Right ventricle myocardium inferior (tissue), 1 donor: ENCODE results near the gene CHST11. TPM values are rescaled to one million over a fixed set of nuclear protein-coding genes. Genes with fewer than 3 reads are reported as not detected.

Experiments used
- ATAC-seq: fragments of 200-7000 bp; cut with Tn5 transposase; one replicate; pipeline ENCODE4 v1.9.1; 2020; ENCODE audit warnings: mild to moderate bottlenecking, moderate library complexity
- DNase-seq: peaks from one replicate; pipeline ENCODE4 v3.0.0; 2021; ENCODE audit errors: missing footprints
- intact Hi-C: fragments of 100-400 bp; cut with DNase I; formaldehyde crosslinking; loops from one replicate; pipeline ENCODE4 v1.11.0; 2022
- total RNA-seq: library from RNA; stranded (reverse); fragmentation: NEBNext Ultra II Directional; extraction: Animal tissue kit (Norgen Biotek cat#: 25700); gene quantifications from one replicate; pipeline ENCODE4 v1.2.1, GENCODE V29; 2021
- donor health status: DM: no; HTN: yes; CAD: no; lungs with severe emphysema.

The CHST11 gene
- total RNA-seq, 1 donor from 2014 or later = 3.7 TPM

DNA sequence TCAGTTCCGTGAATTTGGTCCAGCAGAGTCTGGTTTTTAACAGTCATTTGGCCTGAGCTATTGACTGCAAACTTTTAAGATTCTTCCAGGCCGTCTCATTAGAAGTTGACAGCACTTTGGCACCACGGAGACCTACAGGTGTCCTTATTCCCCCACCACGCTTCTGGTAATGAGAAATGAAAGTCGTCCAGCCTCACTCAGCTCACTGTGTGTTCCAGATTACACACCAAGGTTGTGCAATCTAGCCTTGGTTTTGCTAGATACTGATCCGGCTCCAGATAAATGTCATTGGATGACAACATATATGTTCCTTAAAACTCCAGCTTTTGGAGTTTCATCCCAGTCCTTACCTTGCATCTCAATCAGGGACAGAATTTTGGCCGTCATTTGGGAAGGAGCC lies 210.4 kb downstream of the CHST11 start:
- DNase-seq = no peak
- intact Hi-C loops = loop anchor here (5.0 kb wide), 1 partner anchor 210 kb away; the partner anchor contains the start of gene CHST11
- ATAC-seq = peak; percentile 42

DNA sequence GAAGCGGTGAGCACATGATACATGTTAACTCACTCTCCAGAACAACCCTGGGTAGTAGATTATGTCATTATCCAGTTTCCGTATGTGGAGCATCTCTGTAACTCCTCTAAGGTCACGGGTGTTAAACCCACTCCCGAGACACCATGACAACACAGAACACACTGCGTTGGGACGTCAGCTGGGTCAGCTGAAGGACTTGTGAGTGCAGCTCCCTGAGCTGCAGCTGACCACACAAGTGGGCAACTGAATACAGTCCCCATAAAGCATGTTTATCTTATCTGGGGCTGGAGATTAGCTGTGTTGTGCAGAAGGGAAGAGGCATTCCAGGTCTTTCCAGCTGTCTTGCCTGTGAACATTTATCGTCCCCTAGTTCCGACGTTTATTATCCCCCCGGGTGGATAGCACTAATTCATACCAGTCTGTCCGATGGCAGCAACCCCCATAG lies 211.5 kb downstream of the CHST11 start:
- intact Hi-C loops = loop anchor here (5.0 kb wide), 1 partner anchor 211 kb away; the partner anchor contains the start of gene CHST11
- DNase-seq = peak; percentile 76
- peak; percentile 82 for ATAC-seq

DNA sequence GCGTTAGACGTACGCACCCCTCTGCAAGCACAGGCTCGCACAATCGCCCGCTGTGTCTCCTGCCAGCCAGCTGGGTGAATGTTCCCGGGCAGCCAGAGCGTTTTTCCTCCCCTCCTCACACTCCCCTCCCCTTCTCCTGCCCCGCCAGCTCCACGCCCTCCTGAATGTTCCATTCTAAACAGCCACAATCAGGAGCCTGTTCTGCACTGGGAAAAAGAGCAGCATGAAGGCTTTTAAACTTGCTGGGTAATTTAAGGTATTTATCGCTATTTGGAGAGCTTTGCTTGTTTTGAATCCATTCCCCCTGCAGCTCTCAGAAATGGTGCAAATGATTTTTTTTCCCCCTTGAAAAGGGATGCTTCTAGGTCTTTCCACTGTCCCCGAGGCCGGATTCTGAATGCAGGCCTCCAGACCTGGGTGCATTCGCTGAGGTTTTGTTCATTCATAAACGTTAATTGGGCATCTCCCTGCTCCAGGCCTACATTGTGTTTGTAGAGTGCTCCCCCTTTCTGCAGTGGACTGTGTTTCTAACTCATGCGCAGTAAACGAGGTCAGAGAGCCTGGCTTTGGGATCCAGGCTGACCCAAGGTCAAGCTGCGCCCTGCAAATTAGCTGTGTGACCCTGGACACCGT lies 212.5 kb downstream of the CHST11 start:
- ATAC-seq (peak; percentile 79), DNase-seq (peak; percentile 77)
- intact Hi-C loops = loop anchor here (5.0 kb wide), 1 partner anchor 212 kb away; the partner anchor contains the start of gene CHST11

DNA sequence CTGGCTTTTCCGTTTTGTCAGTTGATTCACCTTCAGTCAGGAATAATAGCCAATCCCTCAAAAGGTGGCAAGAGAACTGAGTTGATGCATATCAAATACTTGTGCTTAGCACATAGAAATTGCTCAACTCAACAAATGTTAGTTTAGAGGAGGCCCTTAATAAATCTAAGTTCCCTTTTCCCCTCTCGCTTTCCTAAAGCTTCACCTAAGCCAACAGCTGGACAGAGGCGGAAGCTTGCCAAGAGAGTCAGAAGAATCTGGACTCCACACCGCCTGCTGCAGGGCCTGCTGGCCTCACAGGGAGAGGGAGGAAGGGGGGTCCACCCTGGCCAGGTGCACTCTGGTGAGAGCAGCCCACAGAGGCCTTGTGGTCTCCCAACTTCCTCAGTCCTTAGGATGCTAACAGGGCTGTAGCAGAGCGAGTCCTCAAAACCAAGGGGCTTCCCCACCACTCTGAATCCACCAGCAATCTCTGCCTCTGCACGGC lies 213.1 kb downstream of the CHST11 start:
- intact Hi-C loops = loop anchor here (5.0 to 10.0 kb wide), 2 partner anchors 213 to 285 kb away; partner anchors contain the start of gene CHST11
- DNase-seq = peak; percentile 77

DNA sequence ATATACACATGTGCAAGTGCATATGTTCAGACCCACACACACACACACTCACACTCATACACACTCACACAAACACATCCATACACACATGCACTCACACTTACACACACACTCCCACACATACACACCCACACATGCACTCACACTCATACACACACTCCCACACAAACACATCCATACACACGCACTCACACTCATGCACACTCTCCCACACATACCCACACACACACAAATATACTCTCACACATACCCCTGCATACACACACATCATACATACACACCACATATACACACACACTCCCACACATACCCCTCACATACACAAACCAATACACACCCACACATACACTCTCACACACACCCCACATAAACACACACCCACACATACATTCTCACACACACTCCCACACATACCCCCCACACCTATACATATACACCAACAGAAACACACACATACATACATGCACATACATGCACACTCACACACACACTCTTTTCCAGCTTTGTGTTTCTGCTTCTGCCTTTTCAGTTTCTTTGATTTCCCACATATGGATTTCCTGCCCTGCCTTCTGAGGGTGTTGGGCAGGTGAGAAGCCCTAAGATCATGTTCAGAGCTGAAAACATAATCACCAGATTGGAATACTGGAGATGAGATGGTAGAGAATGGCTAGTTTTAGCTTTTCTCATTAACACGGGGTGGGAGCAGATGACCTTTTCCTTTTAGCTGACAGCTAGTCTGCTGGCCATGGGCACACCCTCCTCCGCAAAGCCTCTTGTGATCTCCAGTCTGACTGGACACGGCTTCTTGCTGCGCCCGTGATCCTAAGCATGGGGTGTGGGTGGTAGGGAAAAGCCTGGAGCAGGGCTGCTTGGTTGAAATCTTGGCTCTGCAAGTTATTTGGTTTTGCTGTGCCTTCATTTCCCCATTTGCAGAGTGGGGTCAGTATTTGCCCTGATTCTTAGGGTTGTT lies 214.0 kb downstream of the CHST11 start:
- intact Hi-C loops = loop anchor here (10.0 kb wide), 1 partner anchor 286 kb away; no protein-coding TSS in a partner anchor
- no peak for DNase-seq
- no peak for ATAC-seq

More for the DNA sequence above, 213.1 kb downstream of the CHST11 start:
- peak; percentile 9 for ATAC-seq

DNA sequence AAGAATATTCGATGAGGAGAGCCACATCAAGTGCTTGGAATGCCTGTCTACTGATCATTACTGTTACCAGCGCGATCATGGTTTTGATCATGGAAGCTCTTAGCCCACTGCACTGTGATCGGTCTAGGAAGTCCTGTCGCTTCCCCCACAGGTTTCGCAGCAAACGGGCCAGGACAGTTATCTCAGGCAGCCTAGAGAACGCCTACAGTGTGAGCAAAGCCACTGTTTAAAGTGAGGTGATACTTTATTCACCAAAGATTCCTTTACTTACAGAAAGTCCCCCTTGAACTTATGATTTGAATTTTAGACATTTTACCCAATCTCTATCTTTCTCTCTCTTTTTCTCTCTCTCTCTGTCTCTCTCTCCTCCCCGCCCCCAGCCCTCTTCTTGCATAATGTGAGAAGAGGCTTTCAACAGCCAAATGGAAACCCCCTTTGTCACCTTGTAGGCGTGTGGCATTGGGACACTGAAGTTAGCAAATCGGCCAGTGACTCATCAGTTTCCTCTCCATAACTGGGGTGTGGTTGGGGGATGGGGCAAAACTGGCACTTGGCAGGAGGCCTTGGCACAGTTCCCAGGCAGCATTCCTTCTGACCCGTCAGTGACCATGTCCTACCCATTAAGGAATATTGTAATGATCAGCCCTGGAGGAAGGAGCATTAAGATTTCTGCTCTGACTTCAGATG lies 214.8 kb downstream of the CHST11 start:
- DNase-seq (peak; percentile 90), ATAC-seq (peak; percentile 12)
- intact Hi-C loops = loop anchor here (2.0 to 10.0 kb wide), 2 partner anchors 77 to 287 kb away; no protein-coding TSS in a partner anchor

DNA sequence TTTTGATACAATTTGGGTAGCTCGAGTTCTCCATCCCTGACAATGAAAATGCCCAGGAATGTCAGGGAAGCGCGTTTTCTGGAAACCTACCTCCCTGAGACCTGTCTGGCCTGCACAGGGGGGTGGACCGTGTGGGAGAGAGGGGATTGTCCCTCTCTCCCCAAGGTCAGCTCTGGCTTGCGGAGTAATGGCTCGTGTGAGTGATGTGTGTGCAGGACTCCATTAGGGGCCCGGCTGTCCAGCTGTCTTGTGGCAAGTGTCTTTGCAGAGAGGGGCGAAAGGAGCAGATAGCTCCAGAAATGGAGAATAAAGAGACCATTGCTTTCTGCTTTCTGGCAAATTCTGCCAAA lies 215.3 kb downstream of the CHST11 start:
- ATAC-seq = no peak
- intact Hi-C loops = loop anchor here (2.0 to 10.0 kb wide), 2 partner anchors 77 to 287 kb away; no protein-coding TSS in a partner anchor
- DNase-seq = no peak

DNA sequence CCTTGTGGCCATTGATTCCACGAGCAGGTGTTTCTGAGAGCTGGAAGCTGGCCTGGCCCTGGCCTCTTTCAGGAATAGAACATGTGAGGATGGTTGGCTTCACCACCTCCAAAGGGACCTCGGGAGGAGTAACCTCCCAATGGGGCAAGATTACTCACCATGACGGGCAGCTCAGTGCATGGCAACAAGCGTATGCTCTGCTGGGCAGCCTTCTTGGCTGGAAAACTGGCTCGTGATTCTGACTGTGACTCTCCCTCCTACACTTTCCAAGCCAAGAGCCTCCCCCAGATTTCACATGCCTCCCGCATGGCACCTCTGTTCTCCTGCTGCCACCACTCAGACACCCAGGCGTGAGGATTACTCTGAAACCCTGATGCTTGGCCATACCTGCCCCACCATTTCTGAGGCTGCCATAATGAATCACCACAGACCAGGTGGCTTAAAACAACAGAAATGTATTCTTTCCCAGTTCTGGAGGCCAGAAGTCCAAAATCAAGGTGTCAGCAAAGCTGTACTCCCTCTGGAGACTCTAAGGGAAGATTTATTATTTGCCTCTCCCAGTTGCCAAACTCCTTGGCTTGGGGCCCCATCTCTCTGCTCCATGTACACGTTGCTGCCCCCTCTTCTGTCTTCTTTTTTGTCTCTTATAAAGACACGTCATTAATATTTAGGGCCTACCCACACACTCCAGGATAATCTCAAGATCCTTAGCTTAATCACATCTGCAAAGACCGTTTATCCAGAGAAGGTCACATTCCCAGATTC lies 215.9 kb downstream of the CHST11 start:
- DNase-seq (no peak), ATAC-seq (no peak)
- intact Hi-C loops = loop anchor here (2.0 to 10.0 kb wide), 2 partner anchors 76 to 288 kb away; no protein-coding TSS in a partner anchor

DNA sequence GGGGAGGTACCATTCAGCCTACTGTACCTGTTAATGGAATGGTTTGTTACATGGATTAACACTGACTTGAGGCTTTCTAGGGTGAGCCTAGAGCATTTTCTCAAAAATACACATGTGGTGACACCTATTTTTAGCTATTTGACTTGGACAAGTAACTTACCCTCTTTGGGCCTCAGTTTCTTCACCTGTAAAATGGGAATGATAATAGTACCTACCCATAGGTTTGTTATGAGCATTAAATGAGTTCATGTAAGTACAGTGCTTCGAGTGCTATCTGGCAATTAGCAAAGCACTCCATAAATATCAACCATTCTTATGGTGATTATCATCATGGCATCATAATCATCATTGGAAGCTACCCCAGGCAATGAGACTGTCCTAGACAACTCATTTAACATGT lies 216.5 kb downstream of the CHST11 start:
- DNase-seq (no peak), ATAC-seq (no peak)
- intact Hi-C loops = loop anchor here (2.0 to 10.0 kb wide), 2 partner anchors 76 to 288 kb away; no protein-coding TSS in a partner anchor

DNA sequence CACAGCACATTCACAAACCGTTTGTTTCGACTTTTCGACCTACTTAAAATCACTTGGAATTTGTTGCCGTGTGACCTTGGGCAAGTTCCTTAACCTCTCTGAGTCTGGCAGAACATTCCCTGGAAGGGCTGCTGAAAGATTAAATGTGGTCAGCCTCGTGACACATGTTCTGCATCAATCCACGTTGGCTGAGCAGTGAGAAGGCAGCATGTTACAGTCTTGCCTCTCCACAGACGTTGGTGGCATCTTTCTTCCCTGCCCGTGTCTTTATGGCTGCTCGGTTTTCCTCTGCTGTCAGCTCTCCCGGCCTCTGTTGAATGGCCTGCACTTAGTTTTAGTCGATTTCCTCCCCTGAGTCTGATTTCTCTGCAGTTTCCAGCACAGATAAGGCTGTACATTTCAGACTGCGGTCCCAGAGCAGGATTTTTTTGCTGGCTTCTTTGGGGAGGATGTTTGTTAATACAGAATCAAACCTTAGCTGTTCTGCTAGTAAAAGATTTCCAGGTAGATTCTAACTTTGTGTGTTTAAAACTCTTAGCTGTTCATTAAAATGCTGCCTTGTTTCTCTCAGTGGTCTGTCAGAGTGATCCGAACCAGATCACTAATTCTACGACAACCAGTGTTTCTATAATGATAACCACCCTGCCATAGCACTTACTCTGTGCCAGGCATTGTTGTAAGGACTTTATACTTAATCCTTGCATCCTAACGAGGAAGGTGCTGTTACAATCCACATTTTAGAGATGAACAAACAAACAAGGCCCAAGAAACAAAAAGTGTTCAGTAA lies 217.1 kb downstream of the CHST11 start:
- DNase-seq (no peak), ATAC-seq (no peak)
- intact Hi-C loops = loop anchor here (2.0 to 10.0 kb wide), 2 partner anchors 75 to 289 kb away; no protein-coding TSS in a partner anchor

DNA sequence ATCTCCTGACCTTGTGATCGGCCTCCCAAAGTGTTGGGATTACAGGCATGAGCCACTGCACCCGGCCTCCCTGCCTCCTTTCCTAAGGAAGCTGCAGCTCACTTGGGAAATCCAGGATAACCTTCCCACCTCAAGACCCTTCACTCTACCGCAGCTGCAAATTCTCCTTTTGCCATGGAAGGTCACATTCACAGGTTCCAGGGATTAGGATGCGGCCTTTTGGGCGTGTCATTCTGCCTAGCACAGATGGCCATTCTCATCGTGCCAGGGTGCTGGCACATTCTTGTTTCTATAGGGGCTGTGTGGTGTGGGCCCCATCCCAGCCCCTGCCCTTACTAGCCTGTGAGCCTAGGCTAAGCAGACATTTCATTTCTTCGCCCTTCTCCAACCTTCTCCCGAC lies 219.9 kb downstream of the CHST11 start:
- ATAC-seq (no peak), DNase-seq (no peak)
- intact Hi-C loops = loop anchor here (10.0 kb wide), 1 partner anchor 292 kb away; no protein-coding TSS in a partner anchor

DNA sequence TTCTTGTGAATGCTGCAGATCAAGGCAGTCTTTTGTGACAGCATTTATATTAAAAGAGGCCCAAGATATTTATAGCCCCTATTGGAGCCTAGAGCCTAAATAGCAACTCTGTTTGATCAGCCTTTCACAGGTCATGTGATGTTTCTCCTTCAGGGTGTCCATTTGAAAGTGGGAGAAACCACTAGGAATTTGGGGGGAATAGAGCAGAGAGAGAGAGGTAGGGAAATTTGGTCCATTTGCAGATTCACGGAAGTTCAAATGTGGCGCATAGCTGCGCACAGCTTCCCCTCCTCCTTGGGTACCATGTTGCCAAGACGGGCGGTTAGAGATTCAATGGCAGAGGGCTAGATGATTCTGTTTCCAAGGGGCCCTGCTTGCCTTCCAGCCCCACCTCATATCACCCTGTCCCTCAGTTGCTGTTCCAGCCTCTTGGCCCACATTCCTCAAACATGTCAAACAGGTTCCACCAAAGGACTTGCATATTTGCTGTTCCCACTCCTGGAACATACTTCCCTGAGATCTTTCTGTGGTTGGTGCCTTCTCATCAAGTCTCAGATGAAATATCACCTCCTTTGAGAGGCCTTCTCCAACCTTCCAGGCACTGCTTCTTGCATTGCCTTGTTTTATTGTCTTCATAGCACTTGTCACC lies 220.8 kb downstream of the CHST11 start:
- intact Hi-C loops = loop anchor here (10.0 kb wide), 1 partner anchor 293 kb away; no protein-coding TSS in a partner anchor
- DNase-seq = no peak
- ATAC-seq = no peak

DNA sequence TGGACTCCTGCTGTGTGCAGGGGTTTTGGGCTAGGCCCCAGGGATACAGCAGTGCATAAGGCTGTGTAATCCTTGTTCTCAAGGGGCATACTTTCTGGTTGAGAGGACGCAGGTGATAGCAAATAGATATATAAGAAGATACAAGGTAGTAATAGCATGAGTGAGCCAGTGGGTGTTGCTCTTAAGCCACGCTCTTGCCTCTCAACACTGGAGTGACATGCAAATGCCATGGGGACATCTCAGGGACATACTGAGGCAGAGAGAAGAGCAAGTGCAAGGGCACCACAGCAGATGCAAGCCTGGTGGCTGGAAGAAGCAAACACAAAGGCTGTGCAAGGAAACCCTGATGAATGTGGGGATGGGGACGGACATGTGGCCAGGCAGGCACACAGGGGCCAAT lies 223.3 kb downstream of the CHST11 start:
- ATAC-seq (no peak), DNase-seq (no peak)
- intact Hi-C loops = loop anchor here (5.0 kb wide), 1 partner anchor 177 kb away; no protein-coding TSS in a partner anchor

DNA sequence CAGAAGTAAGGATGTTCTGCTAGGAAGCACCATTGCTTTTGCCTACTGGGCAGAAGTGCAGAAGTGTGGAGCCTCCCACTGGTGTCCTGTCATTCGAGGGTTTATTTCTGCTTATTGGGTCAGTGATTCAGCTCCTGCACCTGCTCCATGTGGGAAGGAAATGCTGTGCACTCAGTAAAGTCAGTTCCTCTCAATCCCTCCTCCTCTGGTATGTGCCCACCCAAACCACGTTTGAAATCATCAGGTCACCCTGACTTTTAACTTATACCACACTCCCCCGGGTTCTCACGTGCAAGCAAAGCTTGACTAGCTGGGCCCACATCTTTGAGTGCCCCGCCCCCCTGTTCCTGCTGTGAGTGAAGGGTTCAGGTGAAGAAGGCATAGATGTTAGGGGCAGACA lies 223.7 kb downstream of the CHST11 start:
- intact Hi-C loops = loop anchor here (5.0 kb wide), 1 partner anchor 177 kb away; no protein-coding TSS in a partner anchor
- ATAC-seq (no peak), DNase-seq (no peak)

DNA sequence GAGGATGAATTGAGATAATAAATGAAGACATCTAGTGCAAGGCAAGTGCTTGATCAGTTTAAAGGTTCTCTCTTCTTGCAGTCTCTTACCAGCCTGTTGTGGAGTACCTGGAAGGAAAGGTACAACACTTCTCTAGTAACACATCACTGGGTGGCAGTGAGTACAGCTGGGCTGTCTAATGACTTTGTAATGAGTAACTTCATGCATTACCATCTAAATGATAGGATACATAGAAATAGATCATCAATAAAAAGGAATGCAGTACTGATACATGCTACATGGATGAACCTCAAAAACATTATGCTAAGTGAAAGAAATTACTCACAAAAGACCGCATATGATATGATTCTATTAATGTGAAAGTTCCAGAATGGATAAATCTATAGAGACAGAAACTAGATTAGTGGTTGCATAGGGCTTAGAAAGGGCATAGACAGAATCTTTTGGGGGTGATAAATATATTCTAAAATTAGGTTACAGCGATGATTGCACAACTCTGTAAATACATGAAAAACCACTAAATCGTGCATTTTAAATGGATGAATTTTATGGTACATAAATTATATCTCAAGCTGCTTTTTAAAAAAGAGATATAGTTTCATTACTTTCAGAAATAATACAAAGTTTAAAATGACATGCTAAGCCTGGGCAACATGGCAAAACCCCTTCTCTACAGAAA lies 224.4 kb downstream of the CHST11 start:
- intact Hi-C loops = loop anchor here (5.0 kb wide), 1 partner anchor 176 kb away; no protein-coding TSS in a partner anchor
- DNase-seq = no peak
- ATAC-seq = no peak
